HG03103 (cell line): ENCODE results near the gene HRCT1.
"Not testable (repeated sequence)": the region's sequence is repeated elsewhere in the genome, so short reads cannot be mapped to it uniquely, and the experiment has no call there.

Experiments
- ATAC-seq: cut with Tn5 transposase; IDR thresholded peaks from one replicate; pipeline ENCODE4 v1.9.1; 2021; ENCODE audit warnings: low read depth; ENCODE audit not compliant: unreplicated experiment

HRCT1 gene

DNA sequence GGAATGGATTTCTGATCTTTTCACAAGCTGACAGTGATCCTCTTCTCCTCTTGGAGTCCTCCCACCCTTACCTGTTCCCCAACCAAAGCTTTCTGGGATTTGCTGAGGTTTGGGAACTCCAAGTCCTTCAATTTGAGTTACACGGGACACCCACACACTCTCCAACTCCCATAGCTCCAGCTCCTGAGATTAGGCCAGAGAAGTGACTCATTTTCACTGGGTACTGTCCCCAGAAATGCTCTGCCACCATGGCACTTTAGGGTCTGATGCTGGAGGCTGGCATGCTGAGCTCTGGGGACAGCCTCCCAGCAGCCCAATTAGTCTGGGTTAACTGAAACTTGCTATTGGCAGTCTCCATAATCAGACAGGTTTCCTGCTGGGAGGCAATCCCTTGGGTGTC, 14.0 kb upstream of the HRCT1 start:
- no peak for ATAC-seq

GRCh38 chr9:35896570-35896969, 9.4 kb upstream of the HRCT1 start:
- no peak for ATAC-seq

GRCh38 chr9:35897376-35898099, 8.5 kb upstream of the HRCT1 start:
- not testable (repeated sequence) for ATAC-seq

GRCh38 chr9:35898337-35898736, 7.7 kb upstream of the HRCT1 start:
- no peak for ATAC-seq

- ATAC-seq: no peak
These were observed 7.0 kb upstream of the HRCT1 start for GRCh38 chr9:35899021-35899420.

DNA sequence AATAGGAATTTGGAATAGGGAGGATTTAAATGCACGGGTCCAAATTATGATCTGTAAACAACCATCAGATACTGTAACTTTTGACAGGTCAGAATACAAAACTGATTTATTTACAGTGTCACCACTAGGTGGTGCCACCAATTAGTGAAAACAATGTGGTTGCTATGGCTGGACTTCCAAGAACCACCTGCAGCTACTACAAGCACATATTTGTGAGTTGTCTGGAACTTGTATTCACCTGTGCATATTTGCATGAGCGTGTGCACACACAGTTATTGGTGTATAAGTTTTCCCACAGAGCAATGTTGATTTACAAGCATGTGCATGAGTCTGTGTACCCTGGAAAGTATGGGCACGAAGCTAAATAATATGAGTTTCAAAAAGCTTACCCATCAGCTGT, 3.0 kb upstream of the HRCT1 start:
- no peak for ATAC-seq

GRCh38 chr9:35904338-35904737, 1.7 kb upstream of the HRCT1 start:
- no peak for ATAC-seq

DNA sequence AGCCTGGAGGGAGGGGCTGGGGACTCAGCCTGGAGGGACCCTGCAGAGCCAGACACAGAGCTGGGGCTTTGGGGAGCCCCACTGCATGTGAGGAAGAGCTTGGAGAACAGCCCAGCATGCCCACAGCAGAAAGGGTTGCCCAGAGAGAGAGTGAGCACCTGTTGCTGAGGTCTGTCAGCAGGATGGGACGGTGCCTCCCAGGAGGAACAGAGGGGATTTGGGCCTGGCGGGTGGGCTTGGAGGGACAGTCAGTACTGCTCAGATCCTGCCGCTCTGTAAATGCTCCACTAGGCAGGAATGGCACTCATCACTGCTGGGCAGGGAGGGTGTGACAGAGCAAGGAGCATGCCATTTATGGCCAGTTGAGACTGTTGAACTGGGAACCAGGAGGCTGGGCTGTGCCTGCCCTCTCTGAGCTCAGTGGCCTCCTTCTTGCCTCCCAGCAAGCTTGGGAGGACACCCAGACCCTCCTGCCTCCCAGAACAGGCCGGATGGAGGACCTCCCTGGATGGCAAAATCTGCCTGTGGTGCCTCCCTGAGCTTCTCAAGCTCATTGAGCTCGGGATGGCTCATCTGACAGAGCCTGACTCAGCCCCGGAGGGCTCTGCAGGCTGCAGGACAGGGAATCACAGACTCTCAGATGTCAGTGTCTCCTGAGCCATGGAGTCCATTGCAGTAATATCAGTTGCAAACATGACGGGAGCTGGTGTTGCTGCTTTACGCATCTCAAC, 786 bp upstream of the HRCT1 start:
- ATAC-seq: no peak

GRCh38 chr9:35906923-35907699, 1.1 kb downstream of the HRCT1 start:
- no peak for ATAC-seq

- no peak for ATAC-seq
These were observed 1.9 kb downstream of the HRCT1 start for GRCh38 chr9:35907711-35908503.

DNA sequence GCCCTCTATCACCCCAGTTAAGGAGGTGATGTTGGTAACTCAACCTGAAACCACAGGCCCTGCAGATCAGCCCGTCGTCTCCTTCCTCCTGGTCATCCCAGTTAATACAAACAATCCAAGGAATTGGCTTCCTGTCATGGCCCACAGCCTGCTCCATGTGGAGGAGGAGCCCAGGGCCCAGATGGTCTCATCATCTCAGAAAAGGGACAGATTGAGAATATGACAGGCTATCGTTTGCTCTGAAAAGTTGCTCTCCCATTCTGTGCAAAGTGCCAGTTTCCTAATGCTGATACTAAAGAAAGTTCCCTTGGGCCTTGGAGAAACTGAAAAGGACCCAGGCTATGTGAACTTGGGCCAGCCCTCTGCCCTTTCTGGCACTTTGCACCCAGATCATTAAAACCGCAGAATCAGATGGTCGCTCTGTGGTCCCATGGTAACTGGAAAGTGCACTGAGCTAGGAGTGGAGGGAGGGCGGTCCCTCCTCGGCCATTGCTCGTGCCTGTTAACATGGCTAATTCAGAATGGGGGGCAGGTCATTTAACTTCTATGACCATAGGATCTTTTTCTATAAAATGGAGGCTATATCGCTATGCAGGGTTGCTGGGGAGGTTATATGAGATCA, 2.6 kb downstream of the HRCT1 start:
- no peak for ATAC-seq

DNA sequence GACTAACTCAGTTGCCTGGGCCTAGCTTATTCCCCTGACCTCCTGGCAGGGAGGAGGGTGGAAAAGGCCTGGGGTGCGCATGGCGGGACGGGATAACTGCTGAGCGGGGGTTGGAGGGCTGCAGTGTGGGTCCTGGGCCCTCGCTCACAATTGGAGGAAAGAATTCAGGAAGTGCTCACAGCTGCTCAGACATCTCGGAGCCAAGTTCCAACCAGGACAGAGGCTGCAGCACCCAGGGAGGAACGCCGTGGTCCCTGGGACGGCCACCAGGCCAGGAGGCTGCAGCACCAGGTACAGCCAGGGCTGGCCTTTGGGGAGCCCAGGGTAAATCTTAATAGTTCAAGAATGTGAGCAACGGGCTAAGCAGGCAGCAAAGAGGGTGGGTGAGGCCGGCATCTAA, 3.3 kb downstream of the HRCT1 start, which contains the start of gene SPAAR:
TSS of gene SPAAR (plus strand) at position 217 of the 400 bp plus-strand sequence. CDS start 974 bp downstream, outside the sequence.
- ATAC-seq: no peak

- no peak for ATAC-seq
These were observed 3.9 kb downstream of the HRCT1 start for GRCh38 chr9:35909687-35910612.

DNA sequence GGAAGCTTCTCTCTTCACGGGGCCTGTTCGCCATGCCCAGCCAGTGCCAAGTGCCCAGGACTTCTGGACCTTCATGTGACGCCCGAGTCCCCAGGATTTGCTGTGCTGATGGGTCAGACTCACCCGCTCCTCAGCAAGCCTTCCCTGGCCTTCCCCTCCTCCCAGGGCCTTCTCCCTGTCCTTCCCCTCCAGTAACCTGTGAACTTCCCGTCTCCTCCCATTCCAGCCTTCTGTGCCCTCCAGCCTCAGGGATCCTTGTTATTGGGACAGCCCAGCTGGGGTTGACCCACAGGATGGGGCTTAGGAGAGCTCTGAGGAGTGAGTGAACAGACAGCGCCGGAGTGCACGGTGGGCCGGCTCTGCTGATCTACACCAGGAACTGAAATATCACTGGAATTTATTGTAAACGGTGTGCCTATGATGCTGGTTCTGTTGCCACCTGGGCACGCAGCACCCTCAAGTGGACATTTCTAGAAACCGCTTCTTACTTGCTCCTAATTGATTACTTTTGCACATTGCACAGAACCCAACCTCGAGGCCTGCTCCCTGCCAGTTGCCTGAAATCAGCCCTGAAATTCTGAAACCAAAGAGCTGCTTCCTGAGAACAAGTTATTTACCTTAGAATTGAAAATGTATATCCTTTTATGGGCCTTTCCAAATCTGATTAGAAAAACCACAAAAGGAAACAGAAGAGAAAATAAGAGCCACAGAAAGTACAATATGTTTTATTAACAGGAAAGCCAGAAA, 4.8 kb downstream of the HRCT1 start:
- ATAC-seq: no peak

GRCh38 chr9:35911690-35912089, 5.7 kb downstream of the HRCT1 start:
- no peak for ATAC-seq

DNA sequence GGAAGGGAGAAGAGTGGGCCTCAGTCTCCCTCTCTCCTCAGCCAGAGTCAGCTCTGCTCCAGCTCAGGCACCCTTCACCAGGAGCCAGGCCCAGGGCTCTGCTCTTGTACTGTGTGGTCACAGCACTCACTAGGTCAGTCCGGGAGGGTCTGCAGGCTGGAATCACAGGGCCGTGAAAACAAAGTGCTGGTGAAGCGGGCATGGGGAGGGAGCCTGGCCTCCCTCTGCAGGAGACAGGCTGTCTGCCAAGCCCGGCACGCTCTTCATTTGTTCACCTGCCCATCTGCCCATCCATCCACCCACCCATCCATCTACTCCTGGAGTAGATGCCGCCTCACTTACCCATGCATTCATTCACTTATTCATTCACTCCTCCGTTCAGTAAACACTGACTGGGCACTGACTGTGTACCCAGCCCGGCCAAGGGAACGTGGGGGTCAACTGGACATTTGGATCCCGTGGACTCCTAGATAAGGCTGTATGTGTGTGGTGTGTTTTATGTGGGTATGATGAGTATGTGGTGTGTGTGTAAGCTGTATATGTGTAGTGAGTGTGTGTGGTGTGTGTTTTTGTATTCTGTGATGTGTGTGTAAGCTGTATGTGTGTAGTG, 6.9 kb downstream of the HRCT1 start:
- ATAC-seq: no peak

DNA sequence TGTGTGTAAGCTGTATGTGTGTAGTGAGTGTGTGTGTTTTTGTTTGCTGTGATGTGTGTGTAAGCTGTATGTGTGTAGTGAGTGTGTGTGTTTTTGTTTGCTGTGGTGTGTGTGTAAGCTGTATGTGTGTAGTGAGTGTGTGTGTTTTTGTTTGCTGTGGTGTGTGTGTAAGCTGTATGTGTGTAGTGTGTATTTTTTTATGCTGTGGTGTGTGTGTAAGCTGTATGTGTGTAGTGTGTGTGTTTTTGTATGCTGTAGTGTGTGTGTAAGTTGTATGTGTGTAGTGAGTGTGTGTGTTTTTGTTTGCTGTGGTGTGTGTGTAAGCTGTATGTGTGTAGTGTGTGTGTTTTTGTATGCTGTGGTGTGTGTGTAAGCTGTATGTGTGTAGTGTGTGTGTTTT, 7.4 kb downstream of the HRCT1 start:
- ATAC-seq: not testable (repeated sequence)

- ATAC-seq: no peak
These were observed 8.4 kb downstream of the HRCT1 start for GRCh38 chr9:35914301-35914807.
